Activated naive CD4-positive, alpha-beta T cell treated with Interleukin-2 at 50 U/mL for 16 hours (primary cell): ENCODE measurements around the gene CDC5L.
A peak's percentile ranks its signal among the peaks of the same experiment; 100 is the strongest.
"Not testable (repeated sequence)": the region's sequence is repeated elsewhere in the genome, so short reads cannot be mapped to it uniquely, and the experiment has no call there.

Experiments
- DNase-seq: peaks from one replicate; pipeline ENCODE4 v3.0.0-alpha.2; 2020

The CDC5L gene

GRCh38 chr6:44422531-44422930, 35.0 kb downstream of the CDC5L start:
- no peak for DNase-seq

- DNase-seq, result no peak
Measured at GRCh38 chr6:44423306-44423705, 35.8 kb downstream of the CDC5L start.

GRCh38 chr6:44425951-44426350, 38.4 kb downstream of the CDC5L start:
- DNase-seq, result no peak

GRCh38 chr6:44428682-44429081, 41.2 kb downstream of the CDC5L start:
- DNase-seq, result no peak

GRCh38 chr6:44430326-44430725, 42.8 kb downstream of the CDC5L start:
- no peak for DNase-seq

- peak; percentile 32 for DNase-seq
Measured at GRCh38 chr6:44431118-44431725, 43.7 kb downstream of the CDC5L start.

GRCh38 chr6:44432227-44432626, 44.7 kb downstream of the CDC5L start:
- DNase-seq, result no peak

GRCh38 chr6:44432726-44433125, 45.2 kb downstream of the CDC5L start:
- no peak for DNase-seq

GRCh38 chr6:44435500-44435899, 48.0 kb downstream of the CDC5L start:
- no peak for DNase-seq

- DNase-seq, result no peak
Measured at GRCh38 chr6:44438827-44439226, 51.3 kb downstream of the CDC5L start.

- DNase-seq, result no peak
Measured at GRCh38 chr6:44439270-44440045, 52.0 kb downstream of the CDC5L start.

- no peak for DNase-seq
Measured at GRCh38 chr6:44441091-44441855, 53.8 kb downstream of the CDC5L start.

GRCh38 chr6:44442236-44442635, 54.7 kb downstream of the CDC5L start:
- no peak for DNase-seq

- no peak for DNase-seq
Measured at GRCh38 chr6:44442833-44443444, 55.4 kb downstream of the CDC5L start.

- no peak for DNase-seq
Measured at GRCh38 chr6:44444853-44445252, 57.3 kb downstream of the CDC5L start.

GRCh38 chr6:44446626-44447300, 59.3 kb downstream of the CDC5L start:
- no peak for DNase-seq

GRCh38 chr6:44449181-44449580, 61.7 kb downstream of the CDC5L start:
- not testable (repeated sequence) for DNase-seq

- DNase-seq, result no peak
Measured at GRCh38 chr6:44451803-44452695, 64.5 kb downstream of the CDC5L start.

GRCh38 chr6:44452725-44453124, 65.2 kb downstream of the CDC5L start:
- DNase-seq, result no peak

- no peak for DNase-seq
Measured at GRCh38 chr6:44453146-44453545, 65.6 kb downstream of the CDC5L start.

GRCh38 chr6:44454198-44454597, 66.7 kb downstream of the CDC5L start:
- DNase-seq, result no peak
